ENCODE measurements around the gene CPLANE2. TPM values are rescaled to one million over a fixed set of nuclear protein-coding genes. Genes with fewer than 3 reads are reported as not detected.

The CPLANE2 gene
- total RNA-seq, 2 donors from 2014 or later = 6.5 to 15.2 TPM

- TF ChIP-seq CTCF (IDR thresholded peaks at IDR 0.05) = no peak
- Histone ChIP-seq H3K9ac (ENCODE audit: low read depth in 2 of 2, low read length in 2 of 2) (no peak overlapping the region), H3K27me3 (no peaks in the 10 kb centered on the region), H3K27ac (no peak overlapping the region), H3K4me1 (peaks cover 3% of the 10 kb centered on the region), H3K4me3 (no peak overlapping the region), H3K9me3 (no peaks in the 10 kb centered on the region), H3K36me3 (no peaks in the 10 kb centered on the region)
- no peak for DNase-seq
- intact Hi-C loops (cut with DNase I) = no loop called here
Observed at GRCh38 chr1:16183179-16183578, 53.8 kb downstream of the CPLANE2 start.

GRCh38 chr1:16181887-16182719, 54.9 kb downstream of the CPLANE2 start:
- Histone ChIP-seq H3K9ac (ENCODE audit: low read depth in 2 of 2, low read length in 2 of 2) (peak overlapping the region in 1 of 2 donors; percentile 52), H3K36me3 (no peaks in the 10 kb centered on the region), H3K4me3 (no peak overlapping the region), H3K4me1 (peaks cover 3% of the 10 kb centered on the region), H3K27ac (peak overlapping the region; percentile 61), H3K27me3 (no peaks in the 10 kb centered on the region), H3K9me3 (no peaks in the 10 kb centered on the region)
- TF ChIP-seq CTCF (IDR thresholded peaks at IDR 0.05) = no peak
- intact Hi-C loops (cut with DNase I) = no loop called here
- DNase-seq = peak; percentile 74

Other genes with a start within 250 kb of the CPLANE2 start
- gene SRARP, start 232.9 kb downstream of the CPLANE2 start, total RNA-seq = not detected
- gene HSPB7, start 219.1 kb downstream of the CPLANE2 start, total RNA-seq = 10 to 100 TPM in 1 of 2 donors, 1 to 10 TPM in 1; 1.1 to 12.7 TPM
- gene CLCNKA, start 215.1 kb downstream of the CPLANE2 start, total RNA-seq = under 1 TPM in 1 of 2 donors, not detected in 1; 0.42 TPM
- gene CLCNKB, start 193.4 kb downstream of the CPLANE2 start, total RNA-seq = under 1 TPM in 1 of 2 donors, not detected in 1; 0.12 TPM
- under 1 TPM in 1 of 2 donors, not detected in 1; 0.21 TPM for gene FAM131C, start 163.5 kb downstream of the CPLANE2 start, total RNA-seq
- gene EPHA2, start 81.1 kb downstream of the CPLANE2 start, total RNA-seq = 10 to 100 TPM; 15.7 to 40.8 TPM
- 1 to 10 TPM; 5.8 to 9.0 TPM for gene ARHGEF19, start 24.5 kb downstream of the CPLANE2 start, total RNA-seq
- 10 to 100 TPM; 15.0 to 17.8 TPM for gene FBXO42, start 115.3 kb upstream of the CPLANE2 start, total RNA-seq
- gene SZRD1, start 130.1 kb upstream of the CPLANE2 start, total RNA-seq = 100 to 1,000 TPM; 119 to 140 TPM
- gene SPATA21, start 200.2 kb upstream of the CPLANE2 start, total RNA-seq = not detected
- gene NECAP2, start 203.5 kb upstream of the CPLANE2 start, total RNA-seq = 10 to 100 TPM; 46.4 to 57.7 TPM